Hepatocyte (in vitro differentiated cells): Measurements from ENCODE around the gene PSMD11. TPM values are rescaled to one million over a fixed set of nuclear protein-coding genes. Genes with fewer than 3 reads are reported as not detected.
A peak's percentile ranks its signal among the peaks of the same experiment; 100 is the strongest.
"Not testable (repeated sequence)": the region's sequence is repeated elsewhere in the genome, so short reads cannot be mapped to it uniquely, and the experiment has no call there.

Source experiments
- DNase-seq: peaks from one replicate; pipeline ENCODE4 v3.0.0-alpha.2; 2016; ENCODE audit warnings: low spot score
- H2AFZ ChIP-seq: fragments of 200-600 bp; sonication (generic); 2 replicates; pipeline ENCODE4 v1.6.0; 2016; ENCODE audit warnings: antibody characterized with exemption, mild to moderate bottlenecking
- H3K27ac ChIP-seq: fragments of 200-600 bp; sonication (generic); 2 replicates; pipeline ENCODE4 v1.5.1; 2016; ENCODE audit warnings: mild to moderate bottlenecking
- H3K27me3 ChIP-seq: fragments of 200-600 bp; sonication (generic); 2 replicates; pipeline ENCODE4 v1.6.1; 2016
- H3K36me3 ChIP-seq: fragments of 200-600 bp; sonication (generic); replicated peaks from 2 replicates; pipeline ENCODE4 v1.5.1; 2016; ENCODE audit warnings: low read depth; ENCODE audit not compliant: insufficient read depth
- H3K4me1 ChIP-seq: fragments of 200-600 bp; sonication (generic); 2 replicates; pipeline ENCODE4 v1.5.1; 2016; ENCODE audit warnings: mild to moderate bottlenecking, moderate library complexity; ENCODE audit not compliant: insufficient read depth
- H3K4me2 ChIP-seq: fragments of 200-600 bp; sonication (generic); 2 replicates; pipeline ENCODE4 v1.6.0; 2016
- H3K4me3 ChIP-seq: fragments of 200-600 bp; sonication (generic); 2 replicates; pipeline ENCODE4 v1.5.1; 2016; ENCODE audit warnings: mild to moderate bottlenecking
- H3K79me2 ChIP-seq: fragments of 200-600 bp; sonication (generic); 2 replicates; pipeline ENCODE4 v1.6.0; 2017; ENCODE audit warnings: mild to moderate bottlenecking
- H3K9me2 ChIP-seq: fragments of 200-600 bp; sonication (generic); replicated peaks from 2 replicates; pipeline ENCODE4 v1.6.0; 2017; ENCODE audit warnings: mild to moderate bottlenecking; ENCODE audit not compliant: insufficient read depth
- H3K9me3 ChIP-seq: fragments of 200-600 bp; sonication (generic); 2 replicates; pipeline ENCODE4 v1.5.1; 2016; ENCODE audit warnings: low read depth, mild to moderate bottlenecking
- H4K20me1 ChIP-seq: fragments of 200-600 bp; sonication (generic); 2 replicates; pipeline ENCODE4 v1.6.0; 2016; ENCODE audit warnings: mild to moderate bottlenecking; ENCODE audit not compliant: insufficient read depth, poor library complexity, severe bottlenecking
- CTCF ChIP-seq: fragments of 200-600 bp; sonication (generic); IDR thresholded peaks from 2 replicates; pipeline ENCODE4 v1.5.1; 2016; ENCODE audit warnings: antibody characterized with exemption, mild to moderate bottlenecking; ENCODE audit not compliant: poor library complexity
- EZH2 ChIP-seq: fragments of 200-600 bp; sonication (generic); IDR thresholded peaks from 2 replicates; pipeline ENCODE4 v1.6.1; 2016; ENCODE audit warnings: antibody characterized with exemption, mild to moderate bottlenecking, borderline replicate concordance
- EZH2phosphoT487 ChIP-seq: fragments of 200-600 bp; sonication (generic); IDR thresholded peaks from one replicate; pipeline ENCODE4 v1.6.1; 2018; ENCODE audit warnings: antibody characterized with exemption, mild to moderate bottlenecking, low read depth, moderate library complexity; ENCODE audit not compliant: unreplicated experiment, severe bottlenecking
- WGBS: methylation state at CpG from one replicate; pipeline ENCODE4 v1.1.6; 2016; ENCODE audit warnings: low lambda C conversion rate; ENCODE audit errors: missing lambda C conversion rate; 5-methylcytosine and 5-hydroxymethylcytosine counted together
- polyA plus RNA-seq: library from polyadenylated mRNA; unstranded; fragments of >200 nt; fragmentation: Nextera tagmentation; extraction: Ambion mirVana; gene quantifications from 2 replicates; pipeline ENCODE4 v1.2.1, GENCODE V29; 2016
- total RNA-seq: library from RNA; depleted of rRNA; stranded (reverse); fragments of >200 nt; gene quantifications from 2 replicates; pipeline ENCODE4 v1.2.3, GENCODE V29; 2014

Gene PSMD11
- total and polyA plus RNA-seq, 2 experiments from 2014 or later: 62.0 to 141 TPM

GRCh38 chr17:32446949-32447348 lies 2.6 kb downstream of the PSMD11 start:
- TF ChIP-seq EZH2: no peak
- TF ChIP-seq CTCF: no peak
- TF ChIP-seq EZH2phosphoT487: no peak
- Histone ChIP-seq H3K27ac (no peak overlapping the region), H3K4me3 (no peak overlapping the region), H3K9me3 (no peaks in the 10 kb centered on the region), H3K79me2 (peaks cover 72% of the 10 kb centered on the region), H3K9me2 (no peaks in the 10 kb centered on the region), H2AFZ (no peak overlapping the region), H3K36me3 (no peaks in the 10 kb centered on the region), H4K20me1 (peaks cover 12% of the 10 kb centered on the region), H3K27me3 (no peaks in the 10 kb centered on the region), H3K4me2 (peak overlapping the region; percentile 86), H3K4me1 (peaks cover 13% of the 10 kb centered on the region)
- 93% methylated on average over 2 of the region's 2 CpGs for WGBS
- DNase-seq: no peak

GRCh38 chr17:32449963-32450362 lies 5.7 kb downstream of the PSMD11 start:
- H3K9me2 ChIP-seq: no peaks in the 10 kb centered on the region
- WGBS: 96% methylated on average over 5 of the region's 5 CpGs

GRCh38 chr17:32450379-32450778 lies 6.1 kb downstream of the PSMD11 start:
- H3K4me2 ChIP-seq, H2AFZ ChIP-seq, H3K27ac ChIP-seq, H3K4me3 ChIP-seq, H3K27me3 ChIP-seq, H3K9me3 ChIP-seq, H3K9me2 ChIP-seq, H3K36me3 ChIP-seq, DNase-seq: not testable (repeated sequence)
- H3K79me2 ChIP-seq: peaks cover 84% of the 10 kb centered on the region
- peaks cover 18% of the 10 kb centered on the region for H4K20me1 ChIP-seq
- H3K4me1 ChIP-seq: peaks cover 13% of the 10 kb centered on the region
- WGBS: 96% methylated on average over 6 of the region's 6 CpGs

More at GRCh38 chr17:32449963-32450362, 5.7 kb downstream of the PSMD11 start:
- H3K36me3 ChIP-seq: no peaks in the 10 kb centered on the region
- H3K79me2 ChIP-seq: peaks cover 87% of the 10 kb centered on the region
- no peaks in the 10 kb centered on the region for H3K9me3 ChIP-seq
- DNase-seq: no peak
- peaks cover 19% of the 10 kb centered on the region for H4K20me1 ChIP-seq
- no peak overlapping the region for H3K27ac ChIP-seq
- H3K27me3 ChIP-seq: no peaks in the 10 kb centered on the region
- H3K4me3 ChIP-seq: no peak overlapping the region
- TF ChIP-seq EZH2phosphoT487 (no peak), EZH2 (no peak), CTCF (no peak)
- no peak overlapping the region for H3K4me2 ChIP-seq
- no peak overlapping the region for H2AFZ ChIP-seq
- H3K4me1 ChIP-seq: peaks cover 13% of the 10 kb centered on the region

- no peaks in the 10 kb centered on the region for H3K27me3 ChIP-seq
- peaks cover 9% of the 10 kb centered on the region for H4K20me1 ChIP-seq
- 50% methylated on average over 2 of the region's 2 CpGs for WGBS
- H3K4me1 ChIP-seq: no peaks in the 10 kb centered on the region
- no peaks in the 10 kb centered on the region for H3K9me2 ChIP-seq
- no peak overlapping the region for H2AFZ ChIP-seq
- H3K4me2 ChIP-seq: no peak overlapping the region
- H3K36me3 ChIP-seq: no peaks in the 10 kb centered on the region
- no peak overlapping the region for H3K27ac ChIP-seq
- TF ChIP-seq EZH2 (no peak), EZH2phosphoT487 (no peak), CTCF (no peak)
- H3K79me2 ChIP-seq: peaks cover 73% of the 10 kb centered on the region
- no peaks in the 10 kb centered on the region for H3K9me3 ChIP-seq
- no peak overlapping the region for H3K4me3 ChIP-seq
- DNase-seq: no peak
Measured at GRCh38 chr17:32451879-32452278, 7.6 kb downstream of the PSMD11 start.
